Measurements from ENCODE around the gene HDAC8. TPM values are rescaled to one million over a fixed set of nuclear protein-coding genes. Genes with fewer than 3 reads are reported as not detected.
"Not testable (repeated sequence)": the region's sequence is repeated elsewhere in the genome, so short reads cannot be mapped to it uniquely, and the experiment has no call there.

HDAC8 gene
- total RNA-seq, 2 donors from 2014 or later = 14.4 to 31.2 TPM

- peaks cover 15 to 16% of the 10 kb centered on the region in 2 donors for H3K9me3 Mint-ChIP-seq
- H3K36me3 Mint-ChIP-seq = peaks cover 23 to 31% of the 10 kb centered on the region in 2 donors
- no peak for DNase-seq (ENCODE audit: low spot score in 2 of 2)
- no peak for ATAC-seq
- no peak overlapping the region for H3K27ac Mint-ChIP-seq
Measured at GRCh38 chrX:72421797-72422196, 150.8 kb downstream of the HDAC8 start.

DNA sequence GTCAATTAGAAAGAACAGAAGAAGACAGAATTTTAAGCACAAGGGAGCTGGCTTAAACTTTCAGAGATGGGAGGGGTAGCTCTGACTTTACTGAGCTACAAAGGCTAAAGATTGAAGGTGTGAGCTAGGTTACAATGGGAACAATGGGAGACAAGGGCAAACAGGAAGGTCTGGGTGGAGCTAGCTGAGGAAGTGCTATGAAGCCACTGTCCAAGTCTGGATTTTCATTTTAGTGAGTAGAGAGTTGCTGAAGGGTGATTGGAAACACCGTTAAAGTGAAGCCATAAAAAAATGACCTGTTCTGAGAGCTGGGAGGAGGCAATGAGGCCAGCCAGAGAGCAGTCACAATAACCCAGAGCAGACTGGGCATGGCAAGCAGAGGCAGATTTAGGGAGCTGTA, 162.7 kb downstream of the HDAC8 start:
- peaks cover 0 to 5% of the 10 kb centered on the region in 2 donors for H3K9me3 Mint-ChIP-seq
- peak overlapping the region in 1 of 2 donors; percentile 33 for H3K27ac Mint-ChIP-seq
- peaks cover 5 to 12% of the 10 kb centered on the region in 2 donors for H3K36me3 Mint-ChIP-seq
- ATAC-seq = no peak
- no peak for DNase-seq (ENCODE audit: low spot score in 2 of 2)

- Mint-ChIP-seq H3K36me3 (peaks cover 5 to 12% of the 10 kb centered on the region in 2 donors), H3K27ac (no peak overlapping the region), H3K9me3 (peaks cover 0 to 5% of the 10 kb centered on the region in 2 donors)
- ATAC-seq (no peak), DNase-seq (ENCODE audit: low spot score in 2 of 2) (no peak)
Measured at GRCh38 chrX:72408885-72409284, 163.8 kb downstream of the HDAC8 start.

DNA sequence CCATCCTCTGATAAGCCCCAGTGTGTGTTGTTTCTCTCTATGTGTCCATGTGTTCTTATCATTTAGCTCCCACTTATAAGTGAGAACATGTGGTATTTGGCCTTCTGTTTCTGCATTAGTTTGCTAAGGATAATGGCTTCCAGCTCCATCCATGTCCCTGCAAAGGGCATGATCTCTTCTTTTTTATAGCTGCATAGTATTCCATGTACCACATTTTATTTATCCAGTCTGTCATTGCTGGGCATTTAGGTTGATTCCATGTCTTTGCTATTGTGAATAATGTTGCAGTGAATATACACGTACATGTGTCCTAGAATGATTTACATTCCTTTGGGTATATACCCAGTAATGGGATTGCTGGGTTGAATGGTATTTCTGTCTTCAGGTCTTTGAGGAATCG, 167.5 kb downstream of the HDAC8 start:
- DNase-seq (ENCODE audit: low spot score in 2 of 2); H3K36me3 Mint-ChIP-seq; H3K9me3 Mint-ChIP-seq; H3K27ac Mint-ChIP-seq; ATAC-seq: not testable (repeated sequence)

DNA sequence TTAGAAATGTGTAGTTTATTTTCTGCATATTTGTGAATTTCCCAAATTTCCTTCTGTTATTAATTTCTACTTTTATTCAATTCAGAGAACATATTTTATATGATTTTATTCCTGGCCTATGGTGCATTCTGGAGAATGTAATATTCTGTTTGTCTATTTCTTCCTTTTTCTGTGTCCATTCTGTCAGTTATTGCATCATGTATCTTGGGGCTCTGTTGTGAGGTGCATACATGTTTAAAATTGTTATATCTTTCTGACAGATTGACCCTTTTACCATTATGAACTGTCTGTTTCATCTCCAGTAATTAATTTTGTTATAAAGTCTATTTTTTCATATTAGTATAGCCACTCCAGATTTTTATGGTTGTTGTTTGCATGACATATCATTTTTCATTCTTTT, 170.0 kb downstream of the HDAC8 start:
- no peak overlapping the region for H3K27ac Mint-ChIP-seq
- ATAC-seq (no peak), DNase-seq (ENCODE audit: low spot score in 2 of 2) (no peak)
- H3K36me3 Mint-ChIP-seq = no peaks in the 10 kb centered on the region
- H3K9me3 Mint-ChIP-seq = no peaks in the 10 kb centered on the region

GRCh38 chrX:72399816-72400215, 172.8 kb downstream of the HDAC8 start:
- Mint-ChIP-seq H3K9me3 (no peaks in the 10 kb centered on the region), H3K36me3 (no peaks in the 10 kb centered on the region), H3K27ac (no peak overlapping the region)
- DNase-seq (ENCODE audit: low spot score in 2 of 2) (no peak), ATAC-seq (no peak)

GRCh38 chrX:72396117-72396516, 176.5 kb downstream of the HDAC8 start:
- no peaks in the 10 kb centered on the region for H3K36me3 Mint-ChIP-seq
- no peak overlapping the region for H3K27ac Mint-ChIP-seq
- DNase-seq (ENCODE audit: low spot score in 2 of 2) (no peak), ATAC-seq (no peak)
- no peaks in the 10 kb centered on the region for H3K9me3 Mint-ChIP-seq

GRCh38 chrX:72395237-72395636, 177.4 kb downstream of the HDAC8 start:
- H3K9me3 Mint-ChIP-seq = no peaks in the 10 kb centered on the region
- no peak for ATAC-seq
- H3K36me3 Mint-ChIP-seq = no peaks in the 10 kb centered on the region
- no peak overlapping the region for H3K27ac Mint-ChIP-seq
- no peak for DNase-seq (ENCODE audit: low spot score in 2 of 2)

DNA sequence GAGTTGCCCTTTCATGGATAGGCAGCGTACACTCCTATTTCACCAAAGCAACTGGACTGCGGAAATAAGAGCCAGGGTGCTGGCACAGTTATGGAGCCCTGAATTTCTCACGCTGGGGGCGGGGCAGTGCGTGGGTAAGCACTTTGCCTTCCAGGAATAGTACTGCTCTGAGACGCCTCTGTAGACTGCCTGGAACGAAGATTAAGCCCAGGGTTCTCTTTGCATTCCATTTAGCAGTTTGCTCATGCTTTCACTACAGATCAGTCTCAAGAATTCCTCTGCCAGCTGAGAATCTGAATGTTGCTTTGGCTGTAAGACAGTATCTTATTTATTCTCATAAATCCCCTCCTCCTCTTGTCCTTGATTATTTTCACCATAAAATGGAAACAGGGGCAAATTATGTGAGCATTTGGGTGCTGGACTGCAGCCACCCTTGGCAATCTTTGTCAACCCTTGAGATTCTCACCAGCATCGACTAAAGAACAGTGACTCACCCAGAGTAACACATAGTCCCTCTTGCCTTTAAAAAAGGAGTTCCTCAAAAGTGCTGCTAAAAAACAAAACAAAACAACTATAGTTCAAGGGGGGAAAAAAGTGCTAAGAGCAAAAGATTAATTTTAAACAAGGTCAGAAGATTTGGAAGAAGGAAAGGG, 178.0 kb downstream of the HDAC8 start:
- Mint-ChIP-seq H3K36me3 (no peaks in the 10 kb centered on the region), H3K27ac (no peak overlapping the region), H3K9me3 (no peaks in the 10 kb centered on the region)
- ATAC-seq (no peak), DNase-seq (ENCODE audit: low spot score in 2 of 2) (no peak)

GRCh38 chrX:72393836-72394517, 178.7 kb downstream of the HDAC8 start:
- Mint-ChIP-seq H3K9me3 (no peaks in the 10 kb centered on the region), H3K36me3 (no peaks in the 10 kb centered on the region), H3K27ac (no peak overlapping the region)
- no peak for ATAC-seq
- DNase-seq (ENCODE audit: low spot score in 2 of 2) = no peak

- no peak for ATAC-seq
Measured at GRCh38 chrX:72392816-72393800, 179.5 kb downstream of the HDAC8 start.

DNA sequence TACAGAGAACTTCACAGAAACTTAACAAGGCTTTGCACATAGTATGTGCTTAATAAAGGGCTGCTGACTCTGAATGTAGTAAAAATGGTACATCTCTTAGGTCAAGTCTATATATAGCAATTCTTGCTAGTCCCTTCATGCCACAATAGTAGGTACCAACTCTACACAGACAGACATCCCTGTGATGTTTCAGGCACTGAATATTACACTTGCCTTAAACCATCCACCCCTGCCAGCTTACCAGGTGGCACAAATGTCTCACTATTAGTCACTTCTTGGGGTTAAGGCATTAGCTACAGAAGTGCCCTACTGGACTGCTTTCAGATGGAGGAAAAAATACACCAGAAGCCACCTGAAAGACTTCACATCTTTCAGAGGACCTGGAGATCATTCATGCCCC, 180.6 kb downstream of the HDAC8 start:
- H3K27ac Mint-ChIP-seq = no peak overlapping the region
- no peaks in the 10 kb centered on the region for H3K36me3 Mint-ChIP-seq
- ATAC-seq (no peak), DNase-seq (ENCODE audit: low spot score in 2 of 2) (no peak)
- no peaks in the 10 kb centered on the region for H3K9me3 Mint-ChIP-seq

More at GRCh38 chrX:72392816-72393800, 179.5 kb downstream of the HDAC8 start:
- Mint-ChIP-seq H3K36me3 (no peaks in the 10 kb centered on the region), H3K9me3 (no peaks in the 10 kb centered on the region), H3K27ac (no peak overlapping the region)
- DNase-seq (ENCODE audit: low spot score in 2 of 2) = no peak

DNA sequence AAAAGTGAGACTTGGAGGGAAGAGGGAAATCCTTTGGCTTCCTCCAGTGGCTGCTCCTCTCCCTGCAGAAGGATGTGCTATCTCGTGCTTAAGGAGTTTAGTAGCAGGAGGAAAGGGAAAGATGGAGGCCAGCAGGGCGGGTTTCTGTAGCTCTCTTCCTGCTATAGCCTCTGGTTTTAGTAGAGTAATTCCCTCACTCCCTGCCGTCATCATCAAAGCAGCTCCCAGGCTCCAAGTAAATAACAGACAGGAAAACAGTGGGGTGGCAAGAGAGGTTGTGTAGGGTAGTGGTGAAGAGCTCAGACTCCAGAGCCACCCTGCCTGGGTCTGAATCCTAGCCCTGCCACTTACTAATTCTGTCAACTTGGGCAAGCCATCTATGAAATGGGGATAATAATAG, 185.4 kb downstream of the HDAC8 start:
- H3K27ac Mint-ChIP-seq = no peak overlapping the region
- DNase-seq (ENCODE audit: low spot score in 2 of 2) (no peak), ATAC-seq (no peak)

DNA sequence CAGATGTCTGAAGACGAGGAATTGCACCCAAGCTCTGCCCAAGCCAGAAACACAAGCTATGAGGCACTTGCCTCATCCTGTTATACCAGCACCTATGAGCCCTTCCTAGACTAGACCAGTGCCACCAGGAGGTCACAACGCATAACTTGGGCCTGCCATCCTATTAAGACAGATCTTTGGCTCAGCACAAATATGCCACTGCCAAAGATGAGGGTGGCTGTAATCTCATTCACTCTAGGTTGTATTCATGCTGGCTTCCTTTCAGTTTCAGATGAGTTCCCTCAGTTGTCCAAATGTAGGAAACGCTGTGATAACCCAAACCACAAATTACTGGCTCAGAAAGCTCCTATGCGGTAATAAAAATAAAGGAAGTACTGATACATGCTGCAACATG, 190.4 kb downstream of the HDAC8 start:
- no peak for ATAC-seq
- H3K9me3 Mint-ChIP-seq = no peaks in the 10 kb centered on the region
- H3K27ac Mint-ChIP-seq = no peak overlapping the region
- no peak for DNase-seq (ENCODE audit: low spot score in 2 of 2)
- H3K36me3 Mint-ChIP-seq = no peaks in the 10 kb centered on the region

More for the DNA sequence above, 185.4 kb downstream of the HDAC8 start:
- Mint-ChIP-seq H3K36me3 (no peaks in the 10 kb centered on the region), H3K9me3 (no peaks in the 10 kb centered on the region)

GRCh38 chrX:72381439-72382201, 191.0 kb downstream of the HDAC8 start:
- H3K27ac Mint-ChIP-seq = no peak overlapping the region
- no peaks in the 10 kb centered on the region for H3K9me3 Mint-ChIP-seq
- H3K36me3 Mint-ChIP-seq = no peaks in the 10 kb centered on the region
- ATAC-seq (no peak), DNase-seq (ENCODE audit: low spot score in 2 of 2) (no peak)

DNA sequence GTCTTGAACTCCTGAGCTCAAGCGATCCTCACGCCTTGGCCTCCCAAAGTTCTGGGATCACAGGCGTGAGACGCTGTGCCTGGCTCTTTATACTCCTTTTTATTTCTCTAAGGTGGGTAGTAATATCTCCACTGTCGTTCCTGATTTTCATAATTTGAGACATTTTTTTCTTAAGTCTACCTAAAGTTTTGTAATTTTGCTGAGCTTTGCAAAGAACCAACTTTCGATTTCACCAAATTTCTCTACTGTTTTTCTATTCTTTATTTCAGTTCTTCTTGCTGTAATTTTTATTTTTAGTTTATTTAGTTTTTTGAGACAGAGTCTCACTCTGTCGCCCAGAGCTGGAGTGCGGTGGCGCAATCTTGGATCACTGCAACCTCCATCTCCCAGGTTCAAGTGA, 196.5 kb downstream of the HDAC8 start:
- Mint-ChIP-seq H3K36me3 (no peaks in the 10 kb centered on the region), H3K9me3 (no peaks in the 10 kb centered on the region), H3K27ac (no peak overlapping the region)
- no peak for ATAC-seq
- no peak for DNase-seq (ENCODE audit: low spot score in 2 of 2)

All from activated naive CD4-positive, alpha-beta T cell treated with anti-CD3 and anti-CD28 coated beads, Interleukin-2, amount 50 U/mL, for 72 hours (primary cell).